ENCODE results near the gene INPP5D.

Gene INPP5D

DNA sequence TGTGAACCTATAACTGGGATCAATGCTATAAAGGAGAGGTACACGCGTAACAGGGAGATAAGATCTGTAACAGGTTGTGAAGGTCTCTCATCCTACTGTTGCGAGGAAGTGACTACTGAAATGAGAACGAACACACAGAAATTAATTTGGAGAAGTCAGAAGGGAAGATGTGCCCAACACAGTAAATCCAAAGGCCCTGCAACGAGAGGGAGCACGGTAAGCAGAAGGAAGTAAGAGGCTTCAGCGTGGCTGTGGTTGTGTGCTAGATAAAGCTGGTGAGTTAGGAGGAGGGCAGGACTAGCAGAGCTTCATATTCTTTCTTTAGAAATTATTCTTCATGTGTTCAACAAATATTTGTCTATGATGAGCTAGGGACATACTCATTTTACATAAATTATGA is 188.9 kb downstream of the INPP5D start:
- no peak for DNase-seq

GRCh38 chr2:233250568-233250967 is 190.4 kb downstream of the INPP5D start:
- DNase-seq: no peak

GRCh38 chr2:233250985-233251305 is 190.8 kb downstream of the INPP5D start:
- DNase-seq: no peak

DNA sequence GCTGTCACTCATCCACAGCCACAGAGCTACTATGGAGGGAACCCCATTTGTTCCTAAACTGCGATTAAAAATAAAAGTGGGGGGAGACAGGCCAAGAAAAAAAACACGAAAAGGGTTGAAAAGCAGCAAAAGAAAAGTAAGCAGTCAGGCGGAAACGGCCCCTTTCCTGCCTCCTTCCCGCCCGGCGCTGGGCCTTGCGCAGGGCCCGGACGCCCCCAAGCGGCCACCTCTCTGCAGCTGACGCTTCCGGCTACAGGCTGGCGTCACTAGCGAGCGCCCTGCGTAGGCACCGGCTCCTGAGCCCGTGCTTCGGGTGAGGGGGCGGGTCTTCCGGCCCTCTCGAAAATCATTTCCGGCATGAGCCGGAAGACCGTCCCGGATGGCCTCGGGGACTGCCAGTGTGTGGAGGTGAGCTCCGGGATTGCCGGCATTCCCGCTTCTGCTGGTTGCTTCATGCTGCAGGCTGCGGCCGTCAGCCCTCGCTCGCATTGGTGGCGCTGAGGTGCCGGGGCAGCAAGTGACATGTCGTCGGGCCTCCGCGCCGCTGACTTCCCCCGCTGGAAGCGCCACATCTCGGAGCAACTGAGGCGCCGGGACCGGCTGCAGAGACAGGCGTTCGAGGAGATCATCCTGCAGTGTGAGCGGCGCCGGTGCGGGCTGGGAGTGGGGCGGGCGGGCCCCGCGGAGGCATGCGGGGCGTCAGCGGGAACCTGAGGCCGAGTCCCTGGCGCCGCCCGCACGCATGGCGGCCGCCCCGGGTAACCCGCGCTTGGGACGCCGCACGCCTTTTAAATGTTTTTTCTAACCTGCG is 191.4 kb downstream of the INPP5D start, which contains the start of gene ATG16L1:
Gene ATG16L1 (plus strand): TSS at position 368 of the 811 bp plus-strand sequence. CDS start 155 bp downstream, at position 523.
- peak; percentile 91 for DNase-seq

DNA sequence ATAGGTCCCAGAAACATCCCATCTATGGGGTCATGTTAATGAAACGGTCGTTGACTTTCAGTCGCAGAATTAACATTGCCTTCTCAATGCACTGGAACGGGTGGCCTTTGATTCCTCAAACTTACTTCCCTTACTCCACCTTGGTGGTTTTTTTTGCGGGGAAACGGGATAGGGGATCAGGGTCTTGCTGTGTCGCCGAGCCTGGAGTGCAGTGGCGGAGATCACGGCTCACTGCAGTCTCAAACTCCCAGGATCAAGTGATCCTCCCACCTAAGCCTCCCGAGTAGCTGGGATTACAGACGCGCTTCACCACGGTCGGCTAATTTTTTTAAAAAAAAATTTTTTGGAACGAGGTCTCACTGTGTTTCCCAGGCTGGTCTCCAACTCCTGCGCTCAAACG is 192.1 kb downstream of the INPP5D start:
- no peak for DNase-seq

DNA sequence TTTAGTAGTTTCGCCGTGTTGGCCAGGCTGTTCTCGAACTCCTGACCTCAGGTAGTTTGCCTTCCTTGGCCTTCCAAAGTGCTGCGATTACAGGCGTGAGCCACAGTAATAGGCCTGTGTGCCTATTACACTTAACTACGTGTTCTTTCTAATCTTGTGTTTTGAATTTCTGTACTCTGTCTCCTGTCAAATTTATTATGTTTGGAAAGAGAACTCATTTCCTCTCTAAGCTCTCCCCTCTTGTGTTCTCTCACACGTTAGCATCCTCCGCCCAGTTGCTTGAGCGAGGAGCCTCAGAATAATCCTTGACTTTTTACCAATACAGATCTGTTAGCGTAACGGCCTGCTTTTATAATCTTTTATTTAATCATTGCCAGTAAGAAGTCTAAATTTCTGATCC is 195.0 kb downstream of the INPP5D start:
- no peak for DNase-seq

- no peak for DNase-seq
Observed at GRCh38 chr2:233256048-233256447, 195.9 kb downstream of the INPP5D start.

Data from effector CD8-positive, alpha-beta T cell (primary cell).